ENCODE results near the gene KISS1R.

DNA sequence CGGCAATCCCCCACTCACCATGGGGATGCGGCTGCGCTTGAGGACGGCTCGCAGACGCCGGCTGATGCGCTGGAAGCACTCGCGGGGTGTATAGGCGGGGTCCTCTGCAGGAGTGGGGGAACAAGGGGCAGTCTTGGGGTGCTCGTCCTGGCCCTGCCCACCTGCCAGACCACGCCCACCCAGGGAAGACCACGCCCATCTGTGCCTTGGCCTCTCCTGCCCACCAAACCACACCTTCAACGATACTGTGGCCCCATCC lies 17.2 kb upstream of the KISS1R start:
- TF ChIP-seq CTCF (IDR thresholded peaks at IDR 0.05) (no peak), POLR2A (IDR thresholded peaks at IDR 0.05) (no peak)
